GM18505 (cell line): ENCODE data around the gene GPR152.

Experiments used
- ATAC-seq: cut with Tn5 transposase; IDR thresholded peaks from one replicate; pipeline ENCODE4 v1.9.1; 2021; ENCODE audit not compliant: unreplicated experiment
- POLR2A ChIP-seq: IDR thresholded peaks from 4 replicates; pipeline ENCODE4 v1.6.1; 2011; ENCODE audit warnings: borderline replicate concordance; ENCODE audit not compliant: insufficient read depth, insufficient read length; ENCODE audit errors: extremely low read depth

GPR152 gene

GRCh38 chr11:67464411-67465188 lies 12.1 kb upstream of the GPR152 start:
- peak; percentile 51 for ATAC-seq
- peak; percentile 84 for TF ChIP-seq POLR2A

- TF ChIP-seq POLR2A: no peak
- ATAC-seq: no peak
Observed at GRCh38 chr11:67463680-67464410, 11.3 kb upstream of the GPR152 start.

- ATAC-seq: no peak
- no peak for TF ChIP-seq POLR2A
Observed at GRCh38 chr11:67463186-67463585, 10.7 kb upstream of the GPR152 start.

GRCh38 chr11:67458266-67458665 lies 5.7 kb upstream of the GPR152 start:
- ATAC-seq: no peak
- no peak for TF ChIP-seq POLR2A

GRCh38 chr11:67457453-67457852 lies 4.9 kb upstream of the GPR152 start:
- no peak for ATAC-seq

GRCh38 chr11:67456068-67456705 lies 3.7 kb upstream of the GPR152 start:
- TF ChIP-seq POLR2A: no peak
- ATAC-seq: no peak

More at GRCh38 chr11:67457453-67457852, 4.9 kb upstream of the GPR152 start:
- no peak for TF ChIP-seq POLR2A

- no peak for ATAC-seq
- no peak for TF ChIP-seq POLR2A
Observed at GRCh38 chr11:67455054-67455453, 2.5 kb upstream of the GPR152 start, which contains the start of gene CABP4. Gene CABP4 (plus strand): TSS chr11:67455354. CDS start chr11:67455424, 70 bp downstream.

- TF ChIP-seq POLR2A: no peak
- ATAC-seq: no peak
Observed at GRCh38 chr11:67453816-67454732, 1.5 kb upstream of the GPR152 start.

- no peak for ATAC-seq
- TF ChIP-seq POLR2A: no peak
Observed at GRCh38 chr11:67451658-67451976, 912 bp downstream of the GPR152 start.

- no peak for TF ChIP-seq POLR2A
- ATAC-seq: no peak
Observed at GRCh38 chr11:67450796-67451657, 1.5 kb downstream of the GPR152 start.

GRCh38 chr11:67449116-67449844 lies 3.2 kb downstream of the GPR152 start:
- no peak for ATAC-seq

More at GRCh38 chr11:67449116-67449844, 3.2 kb downstream of the GPR152 start:
- TF ChIP-seq POLR2A: no peak
